Measurements from ENCODE around the gene IFNGR2. TPM values are rescaled to one million over a fixed set of nuclear protein-coding genes. Genes with fewer than 3 reads are reported as not detected.
"Not testable (repeated sequence)": the region's sequence is repeated elsewhere in the genome, so short reads cannot be mapped to it uniquely, and the experiment has no call there.

The IFNGR2 gene
- total and polyA plus RNA-seq, 4 donors: 58.6 to 198 (median 71.6) TPM

- 2 to 3% methylated on average over 45 to 47 of the region's 47 CpGs for WGBS, 2 donors
- TF ChIP-seq, protein P1, sequence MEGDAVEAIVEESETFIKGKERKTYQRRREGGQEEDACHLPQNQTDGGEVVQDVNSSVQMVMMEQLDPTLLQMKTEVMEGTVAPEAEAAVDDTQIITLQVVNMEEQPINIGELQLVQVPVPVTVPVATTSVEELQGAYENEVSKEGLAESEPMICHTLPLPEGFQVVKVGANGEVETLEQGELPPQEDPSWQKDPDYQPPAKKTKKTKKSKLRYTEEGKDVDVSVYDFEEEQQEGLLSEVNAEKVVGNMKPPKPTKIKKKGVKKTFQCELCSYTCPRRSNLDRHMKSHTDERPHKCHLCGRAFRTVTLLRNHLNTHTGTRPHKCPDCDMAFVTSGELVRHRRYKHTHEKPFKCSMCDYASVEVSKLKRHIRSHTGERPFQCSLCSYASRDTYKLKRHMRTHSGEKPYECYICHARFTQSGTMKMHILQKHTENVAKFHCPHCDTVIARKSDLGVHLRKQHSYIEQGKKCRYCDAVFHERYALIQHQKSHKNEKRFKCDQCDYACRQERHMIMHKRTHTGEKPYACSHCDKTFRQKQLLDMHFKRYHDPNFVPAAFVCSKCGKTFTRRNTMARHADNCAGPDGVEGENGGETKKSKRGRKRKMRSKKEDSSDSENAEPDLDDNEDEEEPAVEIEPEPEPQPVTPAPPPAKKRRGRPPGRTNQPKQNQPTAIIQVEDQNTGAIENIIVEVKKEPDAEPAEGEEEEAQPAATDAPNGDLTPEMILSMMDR (IDR thresholded peaks at IDR 0.05; ENCODE audit: control extremely low read depth, extremely low read depth): no peak
- Histone ChIP-seq H3K9me3 (ENCODE audit: control insufficient read depth in 4 of 4, insufficient read depth in 3 of 4, low read length in 3 of 4) (no peaks in the 10 kb centered on the region), H3K27me3 (ENCODE audit: control insufficient read depth in 3 of 3, insufficient read depth in 3 of 3, low read length in 2 of 3) (no peaks in the 10 kb centered on the region), H3K36me3 (ENCODE audit: control insufficient read depth in 4 of 4, insufficient read depth in 4 of 4, low read length in 4 of 4) (no peaks in the 10 kb centered on the region), H3K4me1 (ENCODE audit: control insufficient read depth in 5 of 5, insufficient read depth in 5 of 5, low read length in 5 of 5) (peaks cover 0 to 15% (median 8%) of the 10 kb centered on the region in 5 donors), H3K4me3 (peak overlapping the region; percentile 83), H3K27ac (ENCODE audit: low read depth in 1 of 2, low read length in 1 of 2) (peak overlapping the region; percentile 96 to 98), H3K9ac (ENCODE audit: insufficient read depth in 1 of 2, low read length in 2 of 2) (peak overlapping the region; percentile 65 to 78)
- DNase-seq (peak; percentile 65 to 78 (median 75)), ATAC-seq (ENCODE audit: insufficient read depth, low FRiP score) (peak; percentile 7)
These were observed 773 bp downstream of the IFNGR2 start for GRCh38 chr21:33403786-33404585.

DNA sequence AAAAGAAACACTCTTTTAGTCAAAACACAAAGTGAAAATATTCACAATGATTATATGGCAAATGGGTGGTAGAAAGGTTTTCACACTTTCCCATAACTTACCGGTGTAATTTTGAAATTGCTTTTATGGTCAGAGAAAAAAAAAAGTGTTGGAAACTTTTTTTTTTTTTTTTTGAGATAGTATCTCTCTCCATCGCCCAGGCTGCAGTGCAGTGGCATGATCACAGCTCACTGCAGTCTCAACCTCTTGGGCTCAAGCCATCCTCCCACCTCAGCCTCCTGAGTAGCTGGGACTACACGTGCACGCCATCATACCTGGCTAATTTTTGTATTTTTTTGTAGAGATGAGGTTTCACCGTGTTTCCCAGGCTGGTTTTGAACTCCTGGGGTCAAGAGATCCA, 3.3 kb downstream of the IFNGR2 start:
- WGBS, 2 donors: 60 to 64% methylated on average over 5 of the region's 5 CpGs

GRCh38 chr21:33411949-33412430, 8.8 kb downstream of the IFNGR2 start:
- Histone ChIP-seq H3K4me3 (no peak overlapping the region), H3K4me1 (ENCODE audit: control insufficient read depth in 5 of 5, insufficient read depth in 5 of 5, low read length in 5 of 5) (peaks cover 0 to 12% (median under 1%) of the 10 kb centered on the region in 5 donors), H3K9ac (ENCODE audit: insufficient read depth in 1 of 2, low read length in 2 of 2) (no peak overlapping the region), H3K9me3 (ENCODE audit: control insufficient read depth in 4 of 4, insufficient read depth in 3 of 4, low read length in 3 of 4) (no peaks in the 10 kb centered on the region), H3K27ac (ENCODE audit: low read depth in 1 of 2, low read length in 1 of 2) (no peak overlapping the region), H3K27me3 (ENCODE audit: control insufficient read depth in 3 of 3, insufficient read depth in 3 of 3, low read length in 2 of 3) (no peaks in the 10 kb centered on the region), H3K36me3 (ENCODE audit: control insufficient read depth in 4 of 4, insufficient read depth in 4 of 4, low read length in 4 of 4) (peaks cover 12 to 22% (median 15%) of the 10 kb centered on the region in 4 donors)
- TF ChIP-seq, protein P1 (IDR thresholded peaks at IDR 0.05; ENCODE audit: control extremely low read depth, extremely low read depth): no peak
- DNase-seq: no peak
- WGBS, 2 donors: 79 to 80% methylated on average over 8 of the region's 8 CpGs
- no peak for ATAC-seq (ENCODE audit: insufficient read depth, low FRiP score)

More for the DNA sequence above, 3.3 kb downstream of the IFNGR2 start:
- peaks cover 0 to 6% (median 2%) of the 10 kb centered on the region in 4 donors for H3K36me3 ChIP-seq (ENCODE audit: control insufficient read depth in 4 of 4, insufficient read depth in 4 of 4, low read length in 4 of 4)
- H3K27ac ChIP-seq (ENCODE audit: low read depth in 1 of 2, low read length in 1 of 2): no peak overlapping the region
- no peak for DNase-seq
- no peaks in the 10 kb centered on the region for H3K9me3 ChIP-seq (ENCODE audit: control insufficient read depth in 4 of 4, insufficient read depth in 3 of 4, low read length in 3 of 4)
- H3K9ac ChIP-seq (ENCODE audit: insufficient read depth in 1 of 2, low read length in 2 of 2): no peak overlapping the region
- H3K4me1 ChIP-seq (ENCODE audit: control insufficient read depth in 5 of 5, insufficient read depth in 5 of 5, low read length in 5 of 5): peaks cover 0 to 15% (median 10%) of the 10 kb centered on the region in 5 donors
- ATAC-seq (ENCODE audit: insufficient read depth, low FRiP score): no peak
- no peak overlapping the region for H3K4me3 ChIP-seq
- no peaks in the 10 kb centered on the region for H3K27me3 ChIP-seq (ENCODE audit: control insufficient read depth in 3 of 3, insufficient read depth in 3 of 3, low read length in 2 of 3)
- TF ChIP-seq, protein P1 (IDR thresholded peaks at IDR 0.05; ENCODE audit: control extremely low read depth, extremely low read depth): no peak

GRCh38 chr21:33412439-33412831, 9.2 kb downstream of the IFNGR2 start:
- DNase-seq; H3K9me3 ChIP-seq (ENCODE audit: control insufficient read depth in 4 of 4, insufficient read depth in 3 of 4, low read length in 3 of 4); H3K27ac ChIP-seq (ENCODE audit: low read depth in 1 of 2, low read length in 1 of 2); H3K27me3 ChIP-seq (ENCODE audit: control insufficient read depth in 3 of 3, insufficient read depth in 3 of 3, low read length in 2 of 3); H3K4me3 ChIP-seq; ATAC-seq (ENCODE audit: insufficient read depth, low FRiP score); H3K9ac ChIP-seq (ENCODE audit: insufficient read depth in 1 of 2, low read length in 2 of 2): not testable (repeated sequence)
- 90 to 92% methylated on average over 12 of the region's 12 CpGs for WGBS, 2 donors
- Histone ChIP-seq H3K4me1 (ENCODE audit: control insufficient read depth in 5 of 5, insufficient read depth in 5 of 5, low read length in 5 of 5) (peaks cover 0 to 12% (median 0%) of the 10 kb centered on the region in 5 donors), H3K36me3 (ENCODE audit: control insufficient read depth in 4 of 4, insufficient read depth in 4 of 4, low read length in 4 of 4) (peaks cover 12 to 22% (median 15%) of the 10 kb centered on the region in 4 donors)

All from lung (tissue), 12 donors.